Natural killer cell (primary cell): Measurements from ENCODE around the gene OR1L6. TPM values are rescaled to one million over a fixed set of nuclear protein-coding genes. Genes with fewer than 3 reads are reported as not detected.

Source experiments
- ATAC-seq, 3 donors: fragments of 150-1000 bp in 2 of 3; fragments of 200-7000 bp in 1 of 3; cut with Tn5 transposase; 1 replicate in 1 of 3; 2 replicates in 2 of 3; pipeline ENCODE4 v1.10.0; 2021; ENCODE audit warnings: mild to moderate bottlenecking in 2 of 3, moderate library complexity in 2 of 3
- DNase-seq, 2 donors: peaks; one replicate each; pipeline versions ENCODE4 v3.0.0 to v3.0.0-alpha.2; 2013 to 2021; ENCODE audit warnings: mixed read lengths in 1 of 2
- H3K27ac ChIP-seq: one replicate; pipeline ENCODE4 v1.5.1; 2013; ENCODE audit warnings: mild to moderate bottlenecking, low read length
- H3K27me3 ChIP-seq: one replicate; pipeline ENCODE4 v1.6.1; 2013; ENCODE audit warnings: low read length; ENCODE audit not compliant: control insufficient read depth, insufficient read depth
- H3K36me3 ChIP-seq: one replicate; pipeline ENCODE4 v1.6.1; 2013; ENCODE audit warnings: low read length; ENCODE audit not compliant: control insufficient read depth, insufficient read depth
- H3K4me1 ChIP-seq: one replicate; pipeline ENCODE4 v1.6.1; 2013; ENCODE audit warnings: low read length; ENCODE audit not compliant: control insufficient read depth, insufficient read depth
- H3K4me3 ChIP-seq: one replicate; pipeline ENCODE4 v1.5.1; 2013; ENCODE audit warnings: low read length
- H3K9me3 ChIP-seq: one replicate; pipeline ENCODE4 v1.6.1; 2013; ENCODE audit warnings: low read length; ENCODE audit not compliant: control insufficient read depth, insufficient read depth
- H3K27ac Mint-ChIP-seq, 2 donors: one replicate each; pipeline ENCODE4 v1.8.0; 2022; ENCODE audit warnings: mild to moderate bottlenecking in 2 of 2, mixed read lengths in 2 of 2, moderate library complexity in 1 of 2
- H3K27me3 Mint-ChIP-seq, 2 donors: one replicate each; pipeline ENCODE4 v1.8.0; 2022; ENCODE audit warnings: low read depth in 2 of 2, mixed read lengths in 2 of 2
- H3K36me3 Mint-ChIP-seq: one replicate; pipeline ENCODE4 v1.8.0; 2022; ENCODE audit warnings: mixed read lengths
- H3K4me1 Mint-ChIP-seq, 2 donors: one replicate each; pipeline ENCODE4 v1.8.0; 2022; ENCODE audit warnings: mixed read lengths in 2 of 2
- H3K4me3 Mint-ChIP-seq: one replicate; pipeline ENCODE4 v1.8.0; 2022; ENCODE audit warnings: mild to moderate bottlenecking, moderate library complexity, mixed read lengths
- H3K9me3 Mint-ChIP-seq, 2 donors: one replicate each; pipeline ENCODE4 v1.8.0; 2022; ENCODE audit warnings: mixed read lengths in 2 of 2
- CTCF ChIP-seq: fragments of 200-600 bp; IDR thresholded peaks from one replicate; pipeline ENCODE4 v1.8.0; 2022; ENCODE audit warnings: antibody characterized with exemption
- WGBS: methylation state at CpG from one replicate; pipeline ENCODE4 v1.1.7; 2013; ENCODE audit warnings: missing lambda C conversion rate; ENCODE audit not compliant: insufficient coverage; 5-methylcytosine and 5-hydroxymethylcytosine counted together
- intact Hi-C: fragments of 100-400 bp; cut with micrococcal nuclease; formaldehyde crosslinking; loops from one replicate; pipeline ENCODE4 v1.14.2; 2022
- total RNA-seq, 4 donors: library from RNA; stranded (reverse); fragments of 120-200 nt in 1 of 4; gene quantifications; one replicate each; pipeline versions ENCODE4 v1.2.3 to v1.2.4, GENCODE V29; 2013 to 2022

The OR1L6 gene
- total RNA-seq, 3 donors from 2014 or later (not counting 1 experiment from before 2014, with no cell fraction given), result not detected

- H3K36me3 Mint-ChIP-seq, result no peaks in the 10 kb centered on the region
- H3K4me3 Mint-ChIP-seq, result no peak overlapping the region
- Histone ChIP-seq H3K27me3 (no peaks in the 10 kb centered on the region), H3K36me3 (no peaks in the 10 kb centered on the region), H3K4me1 (no peaks in the 10 kb centered on the region), H3K9me3 (no peaks in the 10 kb centered on the region), H3K4me3 (no peak overlapping the region), H3K27ac (no peak overlapping the region)
- no peaks in the 10 kb centered on the region for H3K9me3 Mint-ChIP-seq
- TF ChIP-seq CTCF, result no peak
- no peak overlapping the region for H3K27ac Mint-ChIP-seq
- no peaks in the 10 kb centered on the region for H3K27me3 Mint-ChIP-seq
- H3K4me1 Mint-ChIP-seq, result no peaks in the 10 kb centered on the region
- ATAC-seq (no peak), DNase-seq (no peak)
- WGBS, result 89% methylated on average over 3 of the region's 5 CpGs
- intact Hi-C loops, result no loop called here
These were observed 50.0 kb downstream of the OR1L6 start for GRCh38 chr9:122791872-122792669.

GRCh38 chr9:122797316-122798063 is 55.4 kb downstream of the OR1L6 start:
- H3K36me3 Mint-ChIP-seq, result no peaks in the 10 kb centered on the region
- no peak overlapping the region for H3K4me3 ChIP-seq
- 88% methylated on average over 6 of the region's 6 CpGs for WGBS
- no peaks in the 10 kb centered on the region for H3K36me3 ChIP-seq
- peaks cover 0 to 4% of the 10 kb centered on the region in 2 donors for H3K4me1 Mint-ChIP-seq
- ATAC-seq (no peak), DNase-seq (no peak)
- H3K4me1 ChIP-seq, result no peaks in the 10 kb centered on the region
- no peak overlapping the region for H3K27ac Mint-ChIP-seq
- no peak for TF ChIP-seq CTCF
- intact Hi-C loops, result no loop called here
- no peaks in the 10 kb centered on the region for H3K27me3 ChIP-seq
- no peak overlapping the region for H3K27ac ChIP-seq
- H3K27me3 Mint-ChIP-seq, result no peaks in the 10 kb centered on the region
- H3K9me3 ChIP-seq, result no peaks in the 10 kb centered on the region
- H3K4me3 Mint-ChIP-seq, result no peak overlapping the region
- H3K9me3 Mint-ChIP-seq, result no peaks in the 10 kb centered on the region

Other genes starting within 250 kb of the OR1L6 start
- not detected for gene OR1J2, start 231.5 kb upstream of the OR1L6 start, total RNA-seq
- gene OR1J4, start 223.2 kb upstream of the OR1L6 start, total RNA-seq, result not detected
- not detected for gene OR1N1, start 215.0 kb upstream of the OR1L6 start, total RNA-seq
- not detected for gene OR1N2, start 189.2 kb upstream of the OR1L6 start, total RNA-seq
- under 1 TPM in 1 of 3 donors, not detected in 2; 0.40 TPM for gene OR1L8, start 158.9 kb upstream of the OR1L6 start, total RNA-seq
- not detected for gene OR1Q1, start 127.6 kb upstream of the OR1L6 start, total RNA-seq
- gene OR1B1, start 84.7 kb upstream of the OR1L6 start, total RNA-seq, result 1 to 10 TPM in 1 of 3 donors, under 1 TPM in 1, not detected in 1; 0.75 to 1.1 TPM
- gene OR1L1, start 80.6 kb upstream of the OR1L6 start, total RNA-seq, result not detected
- not detected for gene OR1L3, start 67.2 kb upstream of the OR1L6 start, total RNA-seq
- not detected for gene OR1L4, start 18.3 kb upstream of the OR1L6 start, total RNA-seq
- not detected for gene OR5C1, start 46.6 kb downstream of the OR1L6 start, total RNA-seq
- not detected for gene OR1K1, start 57.8 kb downstream of the OR1L6 start, total RNA-seq
- gene PDCL, start 86.3 kb downstream of the OR1L6 start, total RNA-seq, result 10 to 100 TPM; 13.0 to 20.5 (median 17.8) TPM
- gene RC3H2, start 163.1 kb downstream of the OR1L6 start, total RNA-seq, result 10 to 100 TPM; 74.0 to 78.8 (median 77.3) TPM
- gene ZBTB6, start 171.0 kb downstream of the OR1L6 start, total RNA-seq, result 1 to 10 TPM; 4.7 to 6.6 (median 5.8) TPM
- 10 to 100 TPM in 1 of 3 donors, 1 to 10 TPM in 2; 7.8 to 12.2 (median 9.2) TPM for gene ZBTB26, start 189.2 kb downstream of the OR1L6 start, total RNA-seq
- 10 to 100 TPM; 37.4 to 49.2 (median 43.0) TPM for gene RABGAP1, start 198.7 kb downstream of the OR1L6 start, total RNA-seq